SHP77 (cell line): ENCODE measurements around the gene HINT2.

Experiments used
- DNase-seq, 2 experiments: peaks; one replicate each; lab custom pipeline; 2025; lab: John Stamatoyannopoulos, UW

Gene HINT2

DNA sequence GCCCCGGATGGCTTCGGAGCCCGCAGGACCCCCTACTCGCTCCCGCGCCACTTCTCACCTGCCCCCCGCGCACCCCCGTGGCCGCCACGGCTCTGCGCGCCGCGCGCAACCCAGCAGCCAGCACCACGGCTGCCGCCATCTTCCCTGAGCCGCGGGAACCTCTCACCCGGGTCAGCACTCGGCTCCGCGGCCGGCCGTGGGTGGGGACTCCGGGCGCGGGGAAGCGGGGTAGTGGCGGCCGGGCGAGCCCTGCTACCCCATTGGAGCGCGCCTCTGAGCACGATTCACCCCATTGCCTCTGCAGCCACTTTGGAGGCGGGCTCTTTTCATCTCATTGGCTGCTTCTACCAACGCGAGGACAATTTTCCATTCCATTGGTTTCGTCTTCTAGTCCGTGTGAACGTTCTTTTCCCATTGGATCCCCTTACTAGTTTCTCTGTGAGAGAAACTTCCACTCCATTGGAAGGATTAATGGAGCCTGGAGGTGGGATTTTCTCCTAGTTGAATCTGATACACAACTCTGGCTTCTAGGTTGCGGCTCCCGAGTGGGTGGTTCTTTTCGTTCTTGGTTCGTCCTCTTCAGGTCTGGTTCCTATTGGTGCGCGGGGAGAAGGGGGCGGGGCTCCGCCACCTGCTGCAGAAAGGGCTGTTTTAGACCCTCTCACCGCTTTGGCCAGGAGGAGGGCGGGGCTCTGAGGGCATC, at the start of gene HINT2:
TSS of gene HINT2 (minus strand) at position 202 of the 703 bp plus-strand sequence. CDS start at position 139, 63 bp downstream.
- DNase-seq, result peak; percentile 87 to 90

- no peak for DNase-seq
These were observed 48.7 kb upstream of the HINT2 start for GRCh38 chr9:35863583-35863982.

DNA sequence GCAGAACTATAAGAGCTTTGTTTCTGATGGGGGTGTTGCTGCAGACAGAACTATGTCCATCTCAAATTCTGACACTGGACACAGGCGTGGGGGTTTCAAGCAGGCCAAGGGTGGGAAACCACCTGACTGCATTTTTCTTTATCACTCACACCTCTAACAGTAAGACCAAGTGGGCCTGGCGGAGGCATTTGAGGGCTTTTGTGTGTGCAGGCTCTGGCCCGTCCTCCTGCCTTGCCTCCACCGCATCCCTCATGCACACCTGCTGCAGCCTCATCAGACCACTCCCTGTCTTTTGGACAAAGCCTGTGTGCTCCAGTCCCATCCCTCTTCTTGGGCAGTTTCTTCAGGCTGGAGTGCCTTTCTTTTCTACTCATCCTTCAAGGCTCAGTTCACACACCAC, 47.5 kb upstream of the HINT2 start:
- no peak for DNase-seq

GRCh38 chr9:35861161-35861897, 46.5 kb upstream of the HINT2 start:
- DNase-seq, result no peak

DNA sequence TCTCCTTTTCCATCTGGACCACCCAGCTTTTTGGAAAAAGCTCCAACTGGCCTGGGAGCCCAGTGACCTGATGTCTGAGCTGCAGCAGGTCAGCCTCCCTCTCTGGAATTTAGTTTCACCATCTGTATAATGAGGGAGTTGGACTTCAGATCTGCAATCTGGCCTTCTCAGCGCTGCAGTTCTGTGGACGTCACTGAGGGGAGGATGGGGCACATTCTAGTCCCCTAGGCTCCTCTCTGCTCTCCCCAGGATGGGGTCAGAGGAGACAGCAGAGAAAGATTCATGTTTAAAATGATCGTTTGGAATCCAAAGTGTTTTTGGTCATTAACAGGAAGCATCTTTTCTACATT, 45.1 kb upstream of the HINT2 start:
- DNase-seq, result no peak

- DNase-seq, result peak in 1 of 2 experiments; percentile 17
These were observed 44.6 kb upstream of the HINT2 start for GRCh38 chr9:35859310-35859989.

DNA sequence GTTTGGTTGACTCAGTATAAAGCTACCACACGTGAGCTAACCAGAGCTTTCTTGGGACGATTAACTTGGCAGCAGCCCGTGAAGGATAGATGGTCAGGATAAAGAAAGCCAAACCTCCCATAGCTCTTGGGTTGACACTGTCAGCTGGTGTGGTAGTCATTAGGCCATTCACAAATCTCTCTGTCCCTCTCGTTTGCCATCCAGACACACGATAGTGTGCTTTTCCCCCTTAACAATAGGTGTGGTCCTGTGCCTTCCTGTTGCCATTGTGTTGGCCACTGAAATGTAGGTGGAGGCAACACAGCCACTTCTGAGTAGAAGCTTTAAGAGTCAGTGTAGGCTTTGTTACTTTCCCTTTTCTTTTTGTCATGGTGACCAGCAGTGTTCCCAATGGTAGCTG, 43.6 kb upstream of the HINT2 start:
- no peak for DNase-seq

GRCh38 chr9:35856882-35857281, 42.0 kb upstream of the HINT2 start:
- no peak for DNase-seq

DNA sequence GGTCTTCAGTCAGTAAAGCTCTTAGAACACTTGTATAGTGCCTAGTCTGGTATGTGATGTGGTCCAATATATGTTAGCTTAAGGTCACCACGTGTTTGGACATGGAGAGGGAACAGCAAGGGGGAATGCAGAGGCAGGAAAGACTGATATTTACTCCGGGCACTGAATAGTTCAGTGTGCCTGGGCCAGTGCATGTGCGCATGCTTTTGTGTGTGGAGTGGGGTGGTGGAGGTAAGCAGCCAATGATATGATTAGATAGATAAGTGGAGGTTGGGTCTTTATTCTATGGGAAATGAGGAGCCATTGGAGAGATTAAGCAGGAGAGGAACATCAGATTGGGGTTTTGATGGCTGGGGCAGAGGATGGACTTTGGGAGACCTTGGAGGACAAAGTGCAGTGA, 41.4 kb upstream of the HINT2 start:
- no peak for DNase-seq

GRCh38 chr9:35854091-35854762, 39.4 kb upstream of the HINT2 start:
- no peak for DNase-seq

GRCh38 chr9:35852876-35853865, 38.3 kb upstream of the HINT2 start:
- no peak for DNase-seq

- DNase-seq, result no peak
These were observed 37.5 kb upstream of the HINT2 start for GRCh38 chr9:35852267-35852815.

- DNase-seq, result no peak
These were observed 33.1 kb upstream of the HINT2 start for GRCh38 chr9:35847792-35848572.

DNA sequence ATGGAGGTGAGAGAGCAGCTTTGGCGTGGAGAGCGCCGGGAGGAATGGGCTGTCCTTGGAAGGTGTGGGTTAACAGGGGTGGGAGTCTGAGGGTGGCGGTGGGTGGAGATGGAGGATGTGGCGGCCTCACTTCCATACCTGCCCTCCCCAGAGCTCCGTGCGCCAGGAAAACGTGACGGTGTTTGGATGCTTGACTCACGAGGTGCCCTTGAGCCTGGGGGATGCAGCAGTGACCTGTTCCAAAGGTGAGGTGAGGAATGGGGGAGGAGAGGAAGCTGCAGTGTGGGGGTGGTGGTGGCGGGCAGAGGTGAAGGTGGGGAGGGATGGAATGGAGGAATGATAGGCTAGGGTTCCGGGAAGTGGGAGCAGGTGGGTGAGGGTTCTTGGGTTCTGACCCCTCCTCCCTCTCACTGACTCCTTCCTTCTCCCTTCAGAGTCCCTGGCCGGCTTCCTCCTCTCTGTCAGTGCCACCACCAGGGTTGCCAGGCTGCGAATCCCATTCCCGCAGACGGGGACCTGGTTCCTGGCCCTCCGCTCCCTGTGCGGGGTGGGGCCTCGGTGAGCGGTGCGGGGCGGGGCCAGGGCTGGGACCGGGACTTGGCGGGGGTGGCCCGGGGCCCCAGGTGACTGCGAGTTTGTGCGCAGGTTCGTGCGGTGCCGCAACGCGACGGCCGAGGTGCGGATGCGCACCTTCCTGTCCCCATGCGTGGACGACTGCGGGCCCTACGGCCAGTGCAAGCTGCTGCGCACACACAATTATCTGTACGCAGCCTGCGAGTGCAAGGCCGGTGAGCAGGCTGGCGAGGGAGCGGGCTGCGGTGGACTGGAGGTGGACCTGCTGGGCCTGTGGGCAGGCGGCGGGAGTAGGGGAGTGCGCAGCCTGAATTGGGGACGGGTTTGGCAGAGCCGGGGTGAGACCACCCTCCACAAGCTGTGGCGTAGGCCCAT, 31.3 kb upstream of the HINT2 start:
- no peak for DNase-seq

DNA sequence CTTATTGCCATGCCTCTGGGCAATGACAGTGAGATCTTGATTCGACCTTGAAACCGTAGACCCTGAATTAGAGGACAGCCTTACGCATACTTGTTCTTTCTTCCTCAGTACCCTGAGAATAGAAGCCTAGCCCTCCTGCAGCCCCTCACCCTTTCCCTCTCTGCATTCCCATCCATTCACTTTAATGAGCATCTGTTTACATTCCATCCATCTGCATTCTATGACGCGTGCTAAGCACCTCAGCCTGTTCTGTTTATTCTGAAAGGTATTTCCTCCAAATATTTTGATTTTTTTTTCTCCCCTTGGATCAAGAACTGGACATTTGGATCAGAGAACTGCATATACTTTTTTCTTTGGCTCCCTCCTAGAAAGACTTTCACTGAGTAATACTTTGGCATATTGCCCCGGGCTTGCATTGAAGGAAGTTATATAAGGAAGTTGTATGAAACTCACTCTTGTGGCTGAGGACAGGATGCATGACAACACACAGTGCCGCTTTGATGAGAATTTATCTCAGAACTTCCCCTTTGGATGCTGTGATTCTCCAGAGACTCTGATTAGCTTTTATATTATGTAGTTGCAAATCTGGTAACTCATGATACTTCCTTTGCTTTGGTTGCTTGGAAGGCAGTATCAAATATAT, 29.9 kb upstream of the HINT2 start:
- no peak for DNase-seq

DNA sequence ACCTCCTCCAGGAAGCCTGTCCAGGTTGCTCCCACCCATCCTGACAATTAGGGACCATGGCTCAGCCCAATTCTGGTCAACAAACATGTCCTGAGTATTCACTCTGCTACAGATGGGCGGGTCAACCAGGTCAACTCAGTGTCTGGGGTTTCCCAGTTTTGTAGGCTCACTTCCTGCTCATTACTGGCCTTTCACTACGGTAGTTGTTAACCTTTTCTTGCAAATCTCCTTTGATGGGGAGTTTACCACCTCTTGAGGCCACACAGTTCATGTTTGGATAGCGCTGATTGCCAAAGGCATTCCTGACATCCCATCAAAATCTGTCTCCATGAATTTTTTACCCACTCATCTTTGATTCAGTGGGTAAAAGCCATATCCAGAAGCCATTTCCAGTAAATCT, 28.0 kb upstream of the HINT2 start:
- DNase-seq, result no peak

- DNase-seq, result no peak
These were observed 27.3 kb upstream of the HINT2 start for GRCh38 chr9:35842020-35842745.

DNA sequence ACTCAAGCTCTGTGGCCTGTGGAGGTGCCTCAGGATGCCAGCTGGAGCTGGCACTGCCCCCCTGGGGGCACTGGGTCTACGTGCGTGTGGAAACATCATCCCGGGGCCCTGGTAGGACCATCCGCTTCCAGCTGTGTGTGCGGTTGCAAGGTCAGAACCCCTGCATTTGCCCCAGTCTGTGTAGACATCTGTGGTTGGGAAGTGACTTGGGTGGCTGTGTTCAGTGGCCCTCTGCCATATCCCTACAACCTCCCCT, 26.7 kb upstream of the HINT2 start:
- no peak for DNase-seq
